Embryonic facial prominence (tissue), 1 donor: Measurements from ENCODE around the gene LRFN4.
"Not testable (repeated sequence)": the region's sequence is repeated elsewhere in the genome, so short reads cannot be mapped to it uniquely, and the experiment has no call there.

ENCODE experiments used
- DNase-seq: peaks from one replicate; pipeline ENCODE4 v3.0.0-alpha.2; 2016; ENCODE audit errors: extremely low spot score

Gene LRFN4

DNA sequence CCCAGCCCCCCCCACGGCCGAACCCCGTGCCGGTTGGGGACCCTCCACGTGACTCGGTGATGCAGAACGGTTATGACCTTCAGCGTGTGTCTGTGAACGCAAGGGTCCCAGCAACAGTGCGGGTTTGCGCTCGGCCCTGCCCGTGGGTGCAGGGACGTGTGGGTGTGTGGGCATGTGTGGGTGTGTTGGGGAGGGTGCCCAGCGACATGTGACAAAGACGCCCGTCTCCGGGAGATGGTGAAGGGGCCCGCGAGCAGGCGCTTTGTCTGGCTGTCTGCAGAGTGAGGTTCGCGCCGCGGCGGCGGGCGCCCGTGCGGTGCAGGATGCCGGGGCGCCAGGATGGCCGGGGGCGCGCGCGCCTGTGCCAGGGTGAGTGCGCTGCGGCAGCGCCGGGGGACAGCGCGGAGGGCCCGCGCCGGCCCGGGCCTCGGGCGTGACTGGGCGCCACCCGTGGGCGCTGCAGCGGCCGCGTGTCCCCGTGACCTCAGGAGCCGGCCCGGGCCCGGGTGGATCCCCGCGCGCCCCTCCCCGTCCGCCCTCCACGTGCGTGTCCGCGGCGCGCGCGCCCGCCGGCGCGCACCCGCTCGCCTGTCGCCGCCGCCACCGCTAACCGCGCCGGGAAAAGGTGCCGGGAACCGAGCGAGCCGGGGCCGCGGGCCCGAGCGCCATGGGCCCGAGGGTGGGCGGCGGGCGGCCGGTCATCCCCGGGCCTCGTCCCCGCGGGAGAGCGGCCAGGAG is at the start of gene LRFN4:
Gene LRFN4 (plus strand): TSS at position 569 of the 738 bp plus-strand sequence. CDS start 681 bp downstream, outside the sequence.
- no peak for DNase-seq

DNA sequence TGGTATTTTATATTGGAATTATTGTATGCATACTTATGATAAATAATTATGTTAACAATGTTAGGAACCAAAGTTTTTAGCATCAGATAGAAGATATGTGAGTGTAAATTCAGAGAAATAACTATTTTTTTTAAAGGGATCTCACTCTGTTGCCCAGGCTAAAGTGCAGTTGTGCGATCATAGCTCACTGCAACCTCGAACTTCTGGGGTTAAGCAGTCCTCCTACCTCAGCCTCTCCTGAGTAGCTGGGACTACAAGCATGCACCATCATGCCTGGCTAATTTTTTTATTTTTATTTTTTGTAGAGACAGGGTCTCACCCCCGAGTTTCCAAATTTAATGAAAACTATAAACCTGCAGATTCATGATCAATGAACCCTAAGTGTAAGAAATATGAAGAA is 47.3 kb upstream of the LRFN4 start:
- DNase-seq = no peak

DNA sequence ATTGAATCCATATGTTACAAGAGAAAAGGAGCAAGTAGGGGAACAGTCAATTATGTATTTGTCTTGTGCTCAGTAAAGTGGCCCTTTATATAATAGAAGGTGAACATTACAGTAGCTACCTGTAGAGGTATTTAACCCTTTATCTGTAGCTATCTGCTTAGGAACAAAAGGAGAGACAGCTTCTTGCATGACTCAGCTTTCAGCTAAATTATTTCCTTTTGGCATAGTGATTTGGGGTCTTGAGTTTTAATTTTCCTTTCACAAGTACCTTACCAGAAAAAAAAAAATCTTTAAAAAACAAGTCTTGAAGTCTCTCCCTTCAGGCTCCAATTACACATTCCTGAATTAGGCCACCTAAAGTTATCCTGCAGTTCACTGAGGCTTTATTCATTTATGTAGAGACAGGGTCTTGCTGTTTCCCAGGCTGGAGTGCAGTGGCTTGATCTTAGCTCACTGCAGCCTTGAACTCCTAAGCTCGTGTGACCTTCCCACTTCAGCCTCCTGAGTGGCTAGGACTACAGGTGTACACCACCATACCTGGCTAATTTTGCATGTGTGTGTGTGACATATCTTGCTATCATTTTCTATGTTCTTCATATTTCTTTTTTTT is 46.2 kb upstream of the LRFN4 start:
- DNase-seq = no peak

DNA sequence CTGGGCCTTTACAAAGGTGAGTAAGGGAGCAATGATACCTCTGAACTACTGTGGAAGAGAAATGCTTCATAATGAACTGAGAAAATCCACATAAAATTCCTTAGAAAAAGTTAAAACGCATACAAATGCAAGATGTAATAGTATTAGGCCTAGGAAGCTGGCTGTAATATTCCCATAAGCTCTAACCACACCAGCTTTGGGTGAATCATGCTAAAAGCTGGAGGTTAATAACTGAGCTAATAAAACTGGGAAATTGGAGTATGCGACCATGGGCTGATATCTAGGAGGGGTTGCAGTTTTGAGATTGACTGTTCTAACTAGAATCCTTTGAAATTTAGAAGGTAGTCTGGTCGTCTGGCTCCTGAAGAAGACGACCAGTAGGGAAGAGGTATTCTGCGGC is 42.2 kb upstream of the LRFN4 start:
- no peak for DNase-seq

DNA sequence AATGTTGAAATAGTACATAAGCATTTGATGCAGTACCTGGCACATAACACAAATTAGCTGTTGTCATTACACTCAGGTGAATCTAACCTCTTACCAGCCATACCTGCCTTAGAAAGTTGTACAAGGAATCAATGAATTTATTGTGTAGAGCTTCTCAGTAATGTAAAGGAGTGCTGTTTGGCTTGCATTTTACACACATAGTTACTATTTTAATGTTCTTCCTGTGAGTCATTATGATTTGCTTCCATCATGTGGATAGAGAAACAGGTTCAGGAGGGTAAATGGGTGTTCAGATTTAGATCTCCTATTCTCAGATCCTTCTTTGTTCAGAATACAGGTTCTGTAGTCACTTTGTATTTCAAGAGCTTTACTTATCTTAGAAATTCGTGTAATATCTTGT is 41.2 kb upstream of the LRFN4 start:
- no peak for DNase-seq

DNA sequence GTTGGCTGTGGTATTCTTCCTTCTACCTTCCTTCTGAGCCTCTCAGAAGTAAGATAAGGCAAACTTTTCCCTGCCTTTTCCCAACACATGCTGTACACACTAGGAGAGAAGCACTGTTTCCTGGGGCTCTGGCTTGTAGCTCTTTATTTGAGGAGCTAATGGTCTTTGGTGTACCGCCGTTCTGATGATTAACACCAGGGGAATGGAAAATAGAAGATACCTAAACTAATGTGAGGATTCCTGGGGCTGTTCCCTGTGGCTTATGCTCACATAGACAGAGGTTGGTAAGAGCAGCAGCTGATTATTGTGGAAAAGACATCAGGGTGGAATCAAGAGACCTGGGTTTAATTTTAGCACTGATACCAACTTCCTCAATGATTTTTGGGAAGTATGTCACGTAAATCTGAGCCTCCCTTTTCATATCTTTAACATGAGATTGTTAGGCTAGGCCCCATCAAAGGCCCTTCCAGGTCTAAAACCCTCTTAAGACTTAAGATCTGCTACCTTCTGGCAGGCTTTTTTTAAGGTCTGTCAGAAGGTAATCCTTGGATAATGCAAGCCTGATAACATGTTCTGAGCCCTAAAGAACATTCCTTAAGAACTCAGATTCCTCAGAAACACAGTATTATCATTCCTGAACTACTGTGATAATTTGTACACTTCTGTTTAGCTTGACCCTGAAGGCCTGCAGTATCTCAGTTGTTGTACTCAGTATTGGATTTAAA is 38.5 kb upstream of the LRFN4 start:
- no peak for DNase-seq

DNA sequence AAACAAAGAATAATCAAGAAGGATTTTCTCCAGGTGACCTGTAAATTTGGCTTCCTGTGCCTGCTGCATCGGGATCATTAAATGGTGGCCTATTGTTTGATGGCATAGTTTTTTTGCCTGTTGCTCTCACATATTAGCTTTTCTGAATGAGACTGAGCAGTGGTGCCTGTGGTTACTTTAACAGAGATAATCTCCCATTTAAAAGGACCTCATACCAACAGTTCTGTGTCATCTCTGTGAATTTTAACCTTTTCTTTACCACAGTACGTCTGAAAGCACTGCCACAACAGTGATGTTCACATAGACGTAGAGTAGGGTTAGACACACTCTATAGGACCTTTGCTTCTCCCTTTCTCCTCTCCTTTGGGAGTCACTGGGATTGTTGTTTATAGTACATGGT is 36.5 kb upstream of the LRFN4 start:
- DNase-seq = no peak

DNA sequence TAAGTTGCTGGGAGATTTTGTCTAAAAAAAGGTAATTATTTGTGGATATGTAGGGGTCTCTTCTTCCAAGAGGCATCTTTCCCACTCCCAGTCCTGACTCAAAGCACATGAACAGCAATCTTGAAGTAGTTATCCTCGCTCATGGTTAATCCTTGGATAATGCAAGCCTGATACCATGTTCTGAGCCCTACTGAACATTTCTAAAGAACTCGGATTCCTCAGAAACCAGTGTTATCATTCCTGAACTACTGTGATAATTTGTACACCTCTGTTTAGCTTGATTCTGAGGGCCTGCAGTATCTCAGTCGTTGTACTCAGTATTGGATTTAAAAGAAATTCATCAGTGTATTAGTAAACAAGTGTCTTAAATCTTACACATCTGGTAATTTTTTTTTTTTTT is 36.0 kb upstream of the LRFN4 start:
- DNase-seq = no peak

DNA sequence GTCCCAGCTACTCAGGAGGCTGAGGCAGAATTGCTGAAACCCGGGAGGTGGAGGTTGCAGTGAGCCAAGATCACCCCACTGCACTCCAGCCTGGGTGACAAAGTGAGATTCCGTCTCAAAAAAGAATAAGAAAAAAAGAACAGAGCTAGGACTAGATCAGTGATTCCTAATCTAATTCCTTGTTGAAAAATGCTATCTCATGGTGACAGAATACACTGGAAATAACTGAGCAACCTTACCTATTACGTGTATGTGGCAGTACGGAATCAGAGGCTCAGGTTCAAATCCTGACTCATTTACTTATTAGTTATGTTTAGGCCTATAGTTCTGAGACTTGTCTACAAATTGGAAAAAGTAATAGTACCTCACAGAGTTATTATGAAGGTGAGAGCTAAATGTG is 33.2 kb upstream of the LRFN4 start:
- no peak for DNase-seq

DNA sequence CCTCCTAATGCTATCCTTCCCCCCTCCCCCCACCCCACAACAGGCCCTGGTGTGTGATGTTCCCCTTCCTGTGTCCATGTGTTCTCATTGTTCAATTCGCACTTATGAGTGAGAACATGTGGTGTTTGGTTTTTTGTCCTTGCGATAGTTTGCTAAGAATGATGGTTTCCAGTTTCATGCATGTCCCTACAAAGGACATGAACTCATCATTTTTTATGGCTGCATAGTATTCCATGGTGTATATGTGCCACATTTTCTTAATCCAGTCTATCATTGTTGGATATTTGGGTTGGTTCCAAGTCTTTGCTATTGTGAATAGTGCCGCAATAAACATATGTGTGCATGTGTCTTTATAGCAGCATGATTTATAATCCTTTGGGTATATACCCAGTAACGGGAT is 32.3 kb upstream of the LRFN4 start:
- DNase-seq = not testable (repeated sequence)

DNA sequence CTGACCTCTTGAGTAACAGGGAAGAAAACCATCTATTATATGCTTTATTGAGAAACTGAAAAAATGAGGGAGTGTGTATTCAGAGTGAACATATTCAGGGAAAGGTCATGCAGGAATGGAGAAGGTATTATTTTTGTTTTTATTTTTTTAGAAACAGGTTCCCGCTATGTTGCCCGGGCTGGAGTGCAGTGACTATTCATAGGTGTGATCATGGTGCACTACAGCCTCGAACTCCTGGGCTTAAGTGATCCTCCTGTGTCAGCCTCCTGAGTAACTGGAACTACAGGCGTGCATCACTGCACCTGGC is 22.4 kb upstream of the LRFN4 start:
- DNase-seq = no peak

DNA sequence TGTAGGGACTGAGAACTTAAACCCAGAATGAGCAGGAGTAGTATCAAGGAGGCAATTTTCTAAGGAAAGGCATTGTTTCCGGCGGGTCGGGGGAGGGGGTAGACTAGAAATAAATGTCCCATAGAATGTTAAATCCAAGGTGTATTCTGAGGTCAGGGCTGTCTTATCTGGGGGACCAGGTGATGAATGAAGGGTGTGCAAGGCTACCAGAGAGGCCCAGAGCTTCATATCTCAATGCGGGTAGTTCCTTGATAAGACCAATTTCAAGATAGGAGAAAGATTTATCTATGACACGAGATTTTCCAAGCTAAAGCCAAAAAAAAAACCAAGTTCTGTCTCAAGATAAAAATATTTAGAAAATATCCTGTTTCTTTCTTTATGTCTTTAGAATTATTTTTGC is 21.9 kb upstream of the LRFN4 start:
- no peak for DNase-seq

DNA sequence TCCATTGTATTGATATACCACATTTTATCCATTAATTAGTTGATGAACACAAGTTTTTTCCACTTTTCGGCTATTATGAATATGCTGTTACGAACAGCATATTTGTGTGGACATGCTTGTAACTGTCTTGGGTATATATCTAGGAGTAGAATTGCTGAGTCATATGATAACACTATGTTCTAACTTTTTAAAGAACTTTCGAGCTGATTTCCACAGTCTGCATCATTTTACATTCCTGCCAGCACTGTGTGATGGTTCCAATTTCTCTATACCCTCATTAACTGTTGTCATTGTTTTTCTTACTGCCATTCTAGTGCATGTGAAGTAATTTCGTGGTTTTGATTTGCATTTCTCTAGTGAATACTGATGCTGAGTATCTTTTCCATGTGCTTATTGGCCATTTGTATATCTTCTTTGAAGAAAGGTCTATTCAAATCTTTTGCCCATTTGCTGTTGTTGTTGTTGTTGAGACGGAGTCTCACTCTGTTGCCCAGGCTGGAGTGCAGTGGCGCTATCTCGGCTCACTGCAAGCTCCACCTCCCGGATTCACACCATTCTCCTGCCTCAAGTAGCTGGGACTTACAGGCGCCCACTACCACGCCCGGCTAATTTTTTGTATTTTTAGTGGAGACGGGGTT is 21.0 kb upstream of the LRFN4 start:
- DNase-seq = no peak

DNA sequence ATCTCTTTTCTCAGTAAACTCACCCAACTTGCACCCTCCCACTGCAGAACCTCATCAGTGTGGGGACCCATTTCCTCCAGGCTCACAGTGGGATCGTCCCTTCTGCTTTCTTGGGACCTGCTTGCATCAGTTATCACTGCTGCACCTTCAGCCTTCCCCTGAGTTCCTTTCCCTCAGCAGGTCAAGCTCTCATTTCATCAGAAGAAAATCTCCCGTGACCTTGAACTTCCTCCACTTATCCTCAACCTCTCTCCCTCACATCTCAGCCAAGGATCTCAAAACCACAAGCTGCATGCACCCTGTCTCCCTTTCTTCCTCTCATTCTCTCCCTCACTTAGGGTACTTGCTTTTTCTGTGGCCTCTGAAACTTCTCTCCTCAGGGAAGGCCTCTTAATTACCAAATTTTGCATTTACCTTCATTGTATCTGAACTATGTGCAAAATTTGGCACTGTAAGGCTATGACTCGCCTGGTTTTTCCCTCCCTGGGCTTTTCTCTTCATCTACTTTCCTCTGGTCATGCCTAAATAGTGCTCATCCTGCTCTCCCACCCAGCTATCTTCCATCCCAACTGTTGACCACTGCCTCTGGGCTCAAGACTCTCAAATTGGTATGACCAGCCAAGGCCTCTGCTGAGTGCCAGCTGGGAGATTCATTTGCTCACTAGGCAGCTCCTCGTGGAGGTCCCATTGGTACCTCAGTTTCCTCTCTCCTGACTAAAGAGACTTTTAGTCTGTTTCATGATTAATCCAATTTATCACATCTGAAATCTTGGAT is 16.4 kb upstream of the LRFN4 start:
- DNase-seq = no peak

DNA sequence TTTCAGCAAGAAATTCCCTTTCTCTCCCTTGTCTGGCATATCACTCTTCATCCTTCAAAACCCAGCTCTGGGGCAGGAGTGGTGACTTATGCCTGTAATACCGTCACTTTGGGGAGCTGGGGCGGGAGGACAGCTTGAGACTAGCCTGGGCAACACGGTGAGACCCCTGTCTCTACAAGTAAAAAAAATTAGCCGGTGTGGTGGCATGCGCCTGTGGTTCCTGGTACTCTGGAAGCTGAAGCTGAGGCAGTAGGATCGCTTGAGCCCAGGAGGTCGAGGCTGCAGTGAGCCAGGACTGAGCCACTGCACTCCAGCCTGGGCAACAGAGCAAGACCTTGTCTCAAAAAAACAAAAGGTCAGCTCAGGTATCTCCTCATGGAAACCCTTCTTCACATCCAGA is 15.0 kb upstream of the LRFN4 start:
- DNase-seq = no peak

DNA sequence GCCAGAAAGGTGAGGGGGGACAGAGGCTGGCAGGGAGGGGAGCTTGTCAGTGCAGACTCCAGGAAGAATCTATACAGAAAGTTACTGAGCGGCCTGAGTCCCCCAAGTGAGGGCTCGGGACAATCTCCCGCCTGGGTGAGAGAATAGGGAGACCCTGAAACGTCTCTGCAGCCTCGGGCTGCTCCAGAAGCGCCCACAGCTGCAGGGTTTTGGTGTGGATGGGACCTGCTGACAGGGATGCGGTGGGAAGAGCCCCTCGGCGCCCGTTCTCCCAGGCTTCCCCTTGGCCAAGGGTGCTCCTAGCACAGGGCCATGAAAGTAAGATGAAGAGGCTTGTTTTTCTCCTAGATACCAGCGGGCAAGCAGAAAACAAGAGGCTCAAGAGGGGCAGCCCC is 14.4 kb upstream of the LRFN4 start:
- no peak for DNase-seq

DNA sequence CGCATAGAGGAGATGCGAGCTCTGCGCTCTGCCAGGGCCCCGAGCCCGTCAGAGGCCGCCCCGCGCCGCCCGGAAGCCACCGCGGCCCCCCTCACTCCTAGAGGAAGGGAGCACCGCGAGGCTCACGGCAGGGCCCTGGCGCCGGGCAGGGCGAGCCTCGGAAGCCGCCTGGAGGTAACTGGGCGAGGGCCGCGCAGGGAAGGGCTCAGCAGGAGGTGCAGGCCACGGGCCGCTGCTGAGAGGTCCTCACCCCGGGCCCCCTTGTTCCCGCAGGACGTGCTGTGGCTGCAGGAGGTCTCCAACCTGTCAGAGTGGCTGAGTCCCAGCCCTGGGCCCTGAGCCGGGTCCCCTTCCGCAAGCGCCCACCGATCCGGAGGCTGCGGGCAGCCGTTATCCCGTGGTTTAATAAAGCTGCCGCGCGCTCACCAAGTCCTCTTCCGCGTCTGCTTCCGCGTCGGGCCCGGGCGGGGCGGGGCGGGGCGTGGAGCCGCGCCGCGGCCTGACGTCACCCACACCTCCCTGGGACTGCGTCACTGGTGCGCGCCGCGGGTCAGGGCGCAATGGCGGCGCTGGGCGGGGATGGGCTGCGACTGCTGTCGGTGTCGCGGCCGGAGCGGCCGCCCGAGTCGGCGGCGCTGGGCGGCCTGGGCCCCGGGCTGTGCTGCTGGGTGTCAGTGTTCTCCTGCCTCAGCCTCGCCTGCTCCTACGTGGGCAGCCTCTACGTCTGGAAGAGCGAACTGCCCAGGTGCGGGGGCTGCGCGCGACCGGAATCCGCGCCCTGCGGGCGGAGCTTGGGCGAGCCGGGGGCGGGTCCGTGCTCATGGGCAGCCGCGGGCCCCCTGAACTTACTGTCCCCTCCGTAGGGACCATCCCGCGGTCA is 13.7 kb upstream of the LRFN4 start, which contains the start of gene RCE1:
Gene RCE1 (plus strand): TSS at position 546 of the 880 bp plus-strand sequence. CDS start 15 bp downstream, at position 561.
- peak; percentile 62 for DNase-seq

DNA sequence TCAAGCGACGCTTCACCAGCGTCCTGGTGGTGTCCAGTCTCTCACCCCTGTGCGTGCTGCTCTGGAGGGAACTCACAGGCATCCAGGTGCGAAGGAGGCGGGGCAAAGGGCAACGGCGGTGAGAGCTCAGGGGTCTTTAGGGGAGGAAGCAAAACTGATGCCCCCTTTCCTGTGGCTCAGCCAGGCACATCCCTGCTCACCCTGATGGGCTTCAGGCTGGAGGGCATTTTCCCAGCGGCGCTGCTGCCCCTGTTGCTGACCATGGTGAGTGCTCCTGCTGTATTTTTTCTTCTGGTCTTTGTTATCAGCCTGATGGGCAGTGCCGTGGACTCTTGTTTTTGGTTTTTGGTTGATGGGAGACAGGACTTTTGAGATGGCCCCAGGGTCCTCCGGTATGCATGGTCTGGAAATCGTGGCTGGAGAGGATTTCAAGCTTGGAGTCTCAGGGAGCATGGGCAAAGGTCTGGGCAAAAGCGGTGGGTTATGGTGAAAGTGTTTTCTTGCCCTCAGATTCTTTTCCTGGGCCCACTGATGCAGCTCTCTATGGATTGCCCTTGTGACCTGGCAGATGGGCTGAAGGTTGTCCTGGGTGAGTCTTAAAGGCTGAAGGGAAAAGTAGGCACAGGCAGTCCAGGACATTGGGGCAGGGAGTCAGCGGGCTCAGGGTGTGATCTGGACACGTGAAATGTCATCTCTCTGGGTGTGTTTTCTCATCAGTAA is 12.9 kb upstream of the LRFN4 start:
- DNase-seq = no peak

DNA sequence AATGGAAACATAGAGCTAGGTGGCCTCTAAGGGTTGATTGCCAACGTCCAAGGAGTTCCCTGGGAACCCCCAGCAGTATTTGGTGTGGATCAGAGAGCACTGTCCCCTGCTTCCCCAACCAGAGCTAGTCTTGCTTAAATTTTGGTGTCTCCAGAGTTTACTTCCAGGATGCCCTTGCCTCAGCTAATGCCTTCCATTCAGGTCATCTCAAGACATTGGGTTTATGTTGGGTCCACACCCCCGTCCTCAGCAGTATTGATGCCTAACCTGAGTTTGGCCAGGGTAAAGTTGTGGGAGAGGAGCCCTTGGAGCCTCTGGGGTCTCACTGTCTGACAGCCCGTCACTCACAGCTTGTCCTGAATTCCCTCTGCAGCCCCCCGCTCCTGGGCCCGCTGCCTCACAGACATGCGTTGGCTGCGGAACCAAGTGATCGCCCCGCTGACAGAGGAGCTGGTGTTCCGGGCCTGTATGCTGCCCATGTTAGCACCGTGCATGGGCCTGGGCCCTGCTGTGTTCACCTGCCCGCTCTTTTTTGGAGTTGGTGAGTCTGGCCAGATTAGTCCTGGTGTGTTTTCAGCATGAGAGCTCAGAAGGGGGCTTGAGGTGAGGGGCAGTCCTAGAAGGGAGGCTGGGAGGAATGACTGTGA is 12.2 kb upstream of the LRFN4 start:
- DNase-seq = no peak
